K562 (cell line): ENCODE results near the gene CDRT4. TPM values are rescaled to one million over a fixed set of nuclear protein-coding genes. Genes with fewer than 3 reads are reported as not detected.

Experiments
- ATAC-seq: fragments of 200-7000 bp; cut with Tn5 transposase; 3 replicates; pipeline ENCODE4 v1.9.1; 2020; ENCODE audit warnings: moderate library complexity
- BruUV-seq: library from RNA; stranded (reverse); fragments of 400-500 nt; replicated peaks from 2 replicates; lab custom pipeline; 2021; lab: Mats Ljungman, UMichigan
- CTCF ChIA-PET: fragments of 300-600 bp; formaldehyde crosslinking; extraction: SDS; loops from one replicate; lab custom pipeline; 2021; ENCODE audit warnings: low intra/inter-chr PET ratio; lab: Yijun Ruan, JAX
- POLR2A ChIA-PET: fragments of 300-600, 350-650 bp; sonication (Branson Sonifier 250); formaldehyde crosslinking; extraction: SDS; loops from one replicate; lab custom pipeline; 2021; ENCODE audit warnings: antibody characterized with exemption, inconsistent platforms; lab: Yijun Ruan, JAX
- DNase-seq, 4 experiments: peaks; one replicate each; pipeline versions ENCODE4 v3.0.0 to v3.0.0-alpha.2; 2011 to 2018; ENCODE audit warnings: low spot score in 3 of 4, mixed read lengths in 3 of 4; ENCODE audit errors: extremely low read depth in 1 of 4
- FAIRE-seq: peaks from 2 replicates; lab custom pipeline; 2011; peaks lifted over from hg19 to GRCh38; lab: Jason Lieb, UNC
- H2AFZ ChIP-seq: 2 replicates; pipeline ENCODE4 v1.6.0; 2011; ENCODE audit warnings: low read depth, low read length, control low read depth, inconsistent platforms
- H3K27ac ChIP-seq: fragments of 200-600 bp; 3 replicates; pipeline ENCODE4 v1.8.0; 2011; ENCODE audit warnings: low read depth, mild to moderate bottlenecking, control low read depth, inconsistent platforms, low read length, moderate library complexity, mixed read lengths; ENCODE audit errors: extremely low read depth
- H3K27me3 ChIP-seq, 2 experiments: fragments of 300-600 bp in 1 of 2; 2 replicates in 1 of 2; 3 replicates in 1 of 2; pipeline versions ENCODE4 v1.6.0 to v1.8.0; 2011; ENCODE audit warnings: inconsistent platforms in 2 of 2, low read length in 2 of 2, mild to moderate bottlenecking in 1 of 2, mixed read lengths in 1 of 2, moderate library complexity in 1 of 2; ENCODE audit not compliant: control insufficient read depth in 2 of 2, insufficient read depth in 2 of 2
- H3K36me3 ChIP-seq: fragments of 300-600 bp; 3 replicates; pipeline ENCODE4 v1.8.0; 2011; ENCODE audit warnings: mild to moderate bottlenecking, low read length, inconsistent platforms; ENCODE audit not compliant: control insufficient read depth, insufficient read depth
- H3K4me1 ChIP-seq, 2 experiments: fragments of 200-600 bp in 1 of 2; replicated peaks in 1 of 2; 2 replicates in 1 of 2; 3 replicates in 1 of 2; pipeline versions ENCODE4 v1.5.1 to v1.8.0; 2011; ENCODE audit warnings: inconsistent platforms in 2 of 2, low read length in 2 of 2, mild to moderate bottlenecking in 1 of 2, mixed read lengths in 1 of 2, moderate library complexity in 1 of 2; ENCODE audit not compliant: control insufficient read depth in 2 of 2, insufficient read depth in 2 of 2
- H3K4me2 ChIP-seq: 2 replicates; pipeline ENCODE4 v1.6.1; 2011; ENCODE audit warnings: low read length, control low read depth, inconsistent platforms, mixed read lengths; ENCODE audit not compliant: insufficient read depth
- H3K4me3 ChIP-seq: fragments of 200-600 bp; sonication (generic), shearing (Covaris generic); 2 replicates; pipeline ENCODE4 v1.5.1; 2016; ENCODE audit warnings: control low read depth, inconsistent platforms
- H3K79me2 ChIP-seq: fragments of 200-600 bp; 3 replicates; pipeline ENCODE4 v1.8.0; 2011; ENCODE audit warnings: low read length, inconsistent platforms; ENCODE audit not compliant: control insufficient read depth, insufficient read depth
- H3K9ac ChIP-seq, 2 experiments: 2 replicates each; pipeline versions ENCODE4 v1.6.0 to v1.6.1; 2011; ENCODE audit warnings: low read depth in 2 of 2, low read length in 2 of 2, control low read depth in 1 of 2, inconsistent platforms in 1 of 2, mild to moderate bottlenecking in 1 of 2, mixed read lengths in 1 of 2; ENCODE audit not compliant: insufficient read depth in 1 of 2
- H3K9me1 ChIP-seq: one replicate; pipeline ENCODE4 v1.6.0; 2011; ENCODE audit warnings: inconsistent platforms, mild to moderate bottlenecking, low read length, moderate library complexity; ENCODE audit not compliant: control insufficient read depth, insufficient read depth
- H3K9me3 ChIP-seq: replicated peaks from 2 replicates; pipeline ENCODE4 v1.5.1; 2011; ENCODE audit warnings: low read depth, low read length, inconsistent platforms; ENCODE audit not compliant: control insufficient read depth, insufficient read depth
- H4K20me1 ChIP-seq: replicated peaks from 2 replicates; pipeline ENCODE4 v1.6.1; 2011; ENCODE audit warnings: low read length, inconsistent platforms, mixed read lengths; ENCODE audit not compliant: control insufficient read depth, insufficient read depth
- BCL6 ChIP-seq: fragments of 250-450 bp; sonication (Bioruptor Pico); IDR thresholded peaks from 2 replicates; pipeline ENCODE4 v1.4.0; 2020
- BRD4 ChIP-seq: fragments of 200-600 bp; sonication (generic); IDR thresholded peaks from 2 replicates; pipeline ENCODE4 v1.6.1; 2017; ENCODE audit warnings: inconsistent platforms
- MCM7 ChIP-seq, 2 experiments: fragments of 450-650 bp; IDR thresholded peaks; 2 replicates each; pipeline ENCODE4 v1.6.1; 2016 to 2018
- MED1 ChIP-seq: sonication (generic); formaldehyde crosslinking; IDR thresholded peaks from 2 replicates; pipeline ENCODE4 v1.8.1; 2023; ENCODE audit warnings: missing genetic modification reagents, borderline replicate concordance
- NUFIP1 ChIP-seq: fragments of 450-650 bp; IDR thresholded peaks from 2 replicates; pipeline ENCODE4 v1.6.1; 2018; ENCODE audit not compliant: partially characterized antibody
- PML ChIP-seq: IDR thresholded peaks from 2 replicates; pipeline ENCODE4 v1.6.1; 2012; ENCODE audit warnings: low read length, inconsistent platforms
- POLR2B ChIP-seq: fragments of 450-650 bp; IDR thresholded peaks from 2 replicates; pipeline ENCODE4 v1.6.1; 2018; ENCODE audit warnings: low read depth; ENCODE audit not compliant: partially characterized antibody
- SMAD4 ChIP-seq: fragments of 250-450 bp; sonication (Bioruptor Pico); conservative IDR thresholded peaks from 2 replicates; pipeline ENCODE4 v1.8.0; 2021; ENCODE audit warnings: inconsistent platforms, mild to moderate bottlenecking, moderate library complexity
- TEAD2 ChIP-seq: fragments of 450-650 bp; IDR thresholded peaks from 2 replicates; pipeline ENCODE4 v1.6.1; 2016; ENCODE audit warnings: missing genetic modification characterization, control low read depth, missing compliant biosample characterization
- UBTF ChIP-seq, 2 experiments: IDR thresholded peaks; 2 replicates each; pipeline ENCODE4 v1.6.1; 2012; ENCODE audit warnings: improper control_type of control experiment in 2 of 2, low read depth in 2 of 2, low read length in 2 of 2, borderline replicate concordance in 1 of 2
- ZKSCAN8 ChIP-seq: fragments of 200-800 bp; sonication (Bioruptor generic); IDR thresholded peaks from 2 replicates; pipeline ENCODE4 v1.6.1; 2016; ENCODE audit warnings: missing genetic modification characterization, missing compliant biosample characterization
- ZNF174 ChIP-seq: fragments of 250-450 bp; sonication (Bioruptor Pico); IDR thresholded peaks from 2 replicates; pipeline ENCODE4 v1.4.0; 2020; ENCODE audit warnings: mild to moderate bottlenecking
- ZNF444 ChIP-seq: fragments of 250-450 bp; sonication (Bioruptor Pico); IDR thresholded peaks from 2 replicates; pipeline ENCODE4 v1.4.0; 2020; ENCODE audit warnings: mild to moderate bottlenecking, moderate library complexity
- WGBS: fragments of 100-300 bp; shearing (Covaris generic); methylation state at CpG from one replicate; pipeline ENCODE4 v1.1.6; 2016; ENCODE audit warnings: low coverage, mixed read lengths; ENCODE audit not compliant: insufficient coverage; ENCODE audit errors: missing lambda C conversion rate; 5-methylcytosine and 5-hydroxymethylcytosine counted together
- in situ Hi-C: fragments of 300-500 bp; cut with MboI; formaldehyde crosslinking; loops from 4 replicates; pipeline ENCODE4 v1.15.0; 2018; ENCODE audit warnings: inconsistent platforms, mixed read lengths
- intact Hi-C: fragments of 100-400 bp; cut with micrococcal nuclease; formaldehyde crosslinking; loops from 2 replicates; pipeline ENCODE4 v1.14.2; 2022
- polyA plus RNA-seq, 8 experiments: library from polyadenylated mRNA; depleted of rRNA in 4 of 8; stranded (reverse) in 5 of 8; unstranded in 3 of 8; fragments of >200 nt; fragmentation: Nextera tagmentation in 2 of 8; fragmentation: Illumina TruSeq in 1 of 8; extraction: Ambion mirVana in 2 of 8; extraction: Trizol in 1 of 8; gene quantifications; 2 replicates each; pipeline versions ENCODE4 v1.2.1 to v1.2.3, GENCODE V29; 2011 to 2014; ENCODE audit warnings: inconsistent platforms in 1 of 8, missing spikeins in 1 of 8
- total RNA-seq, 7 experiments: library from RNA; depleted of rRNA in 6 of 7; stranded (reverse); fragments of >200 nt in 6 of 7; fragmentation: Illumina TruSeq in 2 of 7; extraction: Trizol in 2 of 7; gene quantifications; 2 replicates each; pipeline versions ENCODE4 v1.2.1 to v1.2.3, GENCODE V29; 2011 to 2021; ENCODE audit warnings: low replicate concordance in 1 of 7

CDRT4 gene
- total and polyA plus RNA-seq, 9 of the 15 experiments (the other 6 are each of a cell fraction or from before 2014, with no cell fraction given), result 1.7 to 6.4 (median 3.5) TPM

GRCh38 chr17:15472891-15473290, 5.5 kb upstream of the CDRT4 start (continued):
- TF ChIP-seq UBTF (IDR thresholded peaks at IDR 0.05; ENCODE audit: borderline replicate concordance in 1 of 2, low read depth in 2 of 2, low read length in 2 of 2), result no peak
- no peak for TF ChIP-seq BCL6
- TF ChIP-seq MCM7 (IDR thresholded peaks at IDR 0.05), result no peak
- no peak for TF ChIP-seq MED1 (CRISPR knock-in tag)
- TF ChIP-seq, all 486 proteins: peak for 0

- BruUV-seq, result no TSS peak
- intact Hi-C loops (no loop called here), in situ Hi-C loops (no loop called here)
- FAIRE-seq (no peak), ATAC-seq (no peak), DNase-seq (no peak)
- Histone ChIP-seq H3K27me3 (no peaks in the 10 kb centered on the region), H2AFZ (no peak overlapping the region), H3K9ac (no peak overlapping the region), H4K20me1 (no peaks in the 10 kb centered on the region), H3K4me2 (no peak overlapping the region), H3K36me3 (no peaks in the 10 kb centered on the region), H3K79me2 (no peaks in the 10 kb centered on the region), H3K27ac (no peak overlapping the region), H3K4me1 (no peaks in the 10 kb centered on the region; a peak in 2 of 5 replicates), H3K9me1 (no peaks in the 10 kb centered on the region), H3K9me3 (no peaks in the 10 kb centered on the region), H3K4me3 (no peak overlapping the region)
- 38% methylated on average over 7 of the region's 7 CpGs for WGBS
- ChIA-PET POLR2A (interaction anchor here (0.8 kb wide), 1 partner anchor 33 kb away, joined by 3 read pairs; no protein-coding TSS in a partner anchor), CTCF (no interaction called here)
- TF ChIP-seq BRD4 (no peak), TEAD2 (tag) (no peak), POLR2B (no peak), ZNF174 (CRISPR knock-in tag) (no peak), SMAD4 (CRISPR knock-in tag) (no peak), ZKSCAN8 (no peak), ZNF444 (no peak), NUFIP1 (no peak), PML (no peak)
These were observed 3.1 kb upstream of the CDRT4 start for GRCh38 chr17:15470536-15470935.
